MCF 10A (cell line): ENCODE results near the gene TRPM3. TPM values are rescaled to one million over a fixed set of nuclear protein-coding genes. Genes with fewer than 3 reads are reported as not detected.

Experiments
- BruUV-seq: library from RNA; stranded (reverse); fragments of 400-500 nt; replicated peaks from 2 replicates; lab custom pipeline; 2021; lab: Mats Ljungman, UMichigan
- CTCF ChIA-PET: fragments of 300-600 bp; sonication (Branson Sonifier 250); formaldehyde crosslinking; extraction: SDS; loops from one replicate; lab custom pipeline; 2021; ENCODE audit warnings: antibody characterized with exemption, inconsistent platforms; lab: Yijun Ruan, JAX
- POLR2A ChIA-PET: fragments of 300-600, 350-650 bp; sonication (Branson Sonifier 250); formaldehyde crosslinking; extraction: SDS; loops from one replicate; lab custom pipeline; 2020; ENCODE audit warnings: antibody characterized with exemption, inconsistent platforms; lab: Yijun Ruan, JAX
- DNase-seq: peaks from one replicate; pipeline ENCODE4 v3.0.0-alpha.2; 2018; ENCODE audit not compliant: unreplicated experiment
- H3K27ac Mint-ChIP-seq: one replicate; pipeline ENCODE4 v1.8.0; 2022; ENCODE audit warnings: mild to moderate bottlenecking, low read depth, mixed read lengths; ENCODE audit not compliant: unreplicated experiment
- H3K27me3 Mint-ChIP-seq: one replicate; pipeline ENCODE4 v1.8.0; 2022; ENCODE audit warnings: mixed read lengths; ENCODE audit not compliant: insufficient read depth, unreplicated experiment
- H3K36me3 Mint-ChIP-seq: one replicate; pipeline ENCODE4 v1.8.0; 2022; ENCODE audit warnings: mild to moderate bottlenecking, moderate library complexity, mixed read lengths; ENCODE audit not compliant: insufficient read depth, unreplicated experiment
- H3K4me1 Mint-ChIP-seq: one replicate; pipeline ENCODE4 v1.8.0; 2022; ENCODE audit warnings: mixed read lengths; ENCODE audit not compliant: insufficient read depth, unreplicated experiment
- H3K4me3 Mint-ChIP-seq: one replicate; pipeline ENCODE4 v1.8.0; 2022; ENCODE audit warnings: mild to moderate bottlenecking, moderate library complexity, mixed read lengths; ENCODE audit not compliant: unreplicated experiment
- H3K9me3 Mint-ChIP-seq: one replicate; pipeline ENCODE4 v1.8.0; 2022; ENCODE audit warnings: mixed read lengths; ENCODE audit not compliant: unreplicated experiment
- CTCF ChIP-seq: fragments of 200-600 bp; IDR thresholded peaks from one replicate; pipeline ENCODE4 v1.8.0; 2022; ENCODE audit warnings: antibody characterized with exemption, mild to moderate bottlenecking; ENCODE audit not compliant: unreplicated experiment
- intact Hi-C: fragments of 100-400 bp; cut with micrococcal nuclease; formaldehyde crosslinking; loops from 2 replicates; pipeline ENCODE4 v1.14.1; 2022
- total RNA-seq: library from RNA; stranded (reverse); gene quantifications from 2 replicates; pipeline ENCODE4 v1.2.3, GENCODE V29; 2022

TRPM3 gene
- total RNA-seq, 1 experiment from 2014 or later, result 0.44 TPM

- no TSS peak for BruUV-seq
- no peak overlapping the region for H3K4me3 Mint-ChIP-seq
- no peak for DNase-seq
- peaks cover 17% of the 10 kb centered on the region for H3K4me1 Mint-ChIP-seq
- no peak for TF ChIP-seq CTCF
- CTCF ChIA-PET, result interaction anchor here (1.0 to 4.6 kb wide), 10 partner anchors 10 to 359 kb away, joined by 3 to 51 read pairs (median 4); no protein-coding TSS in a partner anchor
- H3K27ac Mint-ChIP-seq, result no peak overlapping the region
- POLR2A ChIA-PET, result no interaction called here
- H3K36me3 Mint-ChIP-seq, result no peaks in the 10 kb centered on the region
- H3K27me3 Mint-ChIP-seq, result no peaks in the 10 kb centered on the region
- H3K9me3 Mint-ChIP-seq, result no peaks in the 10 kb centered on the region
- intact Hi-C loops, result no loop called here
Observed at GRCh38 chr9:70927530-70927929, 193.9 kb downstream of the TRPM3 start.

GRCh38 chr9:70924895-70925547 is 196.4 kb downstream of the TRPM3 start:
- Mint-ChIP-seq H3K27me3 (no peaks in the 10 kb centered on the region), H3K9me3 (no peaks in the 10 kb centered on the region), H3K4me3 (peak overlapping the region; percentile 66), H3K27ac (peak overlapping the region; percentile 19), H3K4me1 (peaks cover 25% of the 10 kb centered on the region), H3K36me3 (no peaks in the 10 kb centered on the region)
- intact Hi-C loops, result loop anchor here (1.0 to 5.0 kb wide), 4 partner anchors 76 to 324 kb away; no protein-coding TSS in a partner anchor
- DNase-seq, result peak; percentile 88
- peak; percentile 82 for TF ChIP-seq CTCF
- BruUV-seq, result no TSS peak
- CTCF ChIA-PET, result interaction anchor here (0.6 to 4.6 kb wide), 34 partner anchors 11 to 783 kb away, joined by 3 to 51 read pairs (median 3); no protein-coding TSS in a partner anchor
- POLR2A ChIA-PET, result interaction anchor here (0.7 to 1.3 kb wide), 4 partner anchors 22 to 580 kb away, joined by 3 to 4 read pairs (median 4); no protein-coding TSS in a partner anchor

- intact Hi-C loops, result loop anchor here (5.0 kb wide), 1 partner anchor 292 kb away; no protein-coding TSS in a partner anchor
- Mint-ChIP-seq H3K4me1 (peaks cover 25% of the 10 kb centered on the region), H3K27me3 (no peaks in the 10 kb centered on the region), H3K9me3 (no peaks in the 10 kb centered on the region), H3K4me3 (peak overlapping the region; percentile 66), H3K36me3 (no peaks in the 10 kb centered on the region), H3K27ac (peak overlapping the region; percentile 19)
- TF ChIP-seq CTCF, result no peak
- POLR2A ChIA-PET, result interaction anchor here (0.7 to 1.0 kb wide), 4 partner anchors 21 to 581 kb away, joined by 3 to 4 read pairs (median 3); no protein-coding TSS in a partner anchor
- CTCF ChIA-PET, result interaction anchor here (0.5 to 4.6 kb wide), 36 partner anchors 12 to 783 kb away, joined by 3 to 51 read pairs (median 3); no protein-coding TSS in a partner anchor
- DNase-seq, result peak; percentile 70
- BruUV-seq, result no TSS peak
Observed at GRCh38 chr9:70924380-70924779, 197.0 kb downstream of the TRPM3 start.

GRCh38 chr9:70923961-70924360 is 197.5 kb downstream of the TRPM3 start:
- H3K36me3 Mint-ChIP-seq, result no peaks in the 10 kb centered on the region
- peak overlapping the region; percentile 19 for H3K27ac Mint-ChIP-seq
- H3K4me3 Mint-ChIP-seq, result peak overlapping the region; percentile 66
- no peaks in the 10 kb centered on the region for H3K9me3 Mint-ChIP-seq
- no peak for DNase-seq
- no peak for TF ChIP-seq CTCF
- ChIA-PET CTCF (interaction anchor here (0.5 to 4.6 kb wide), 27 partner anchors 12 to 476 kb away, joined by 3 to 51 read pairs (median 4); no protein-coding TSS in a partner anchor), POLR2A (interaction anchor here (0.7 to 1.0 kb wide), 2 partner anchors 230 to 582 kb away, joined by 3 read pairs; no protein-coding TSS in a partner anchor)
- no peaks in the 10 kb centered on the region for H3K27me3 Mint-ChIP-seq
- intact Hi-C loops, result loop anchor here (5.0 kb wide), 1 partner anchor 292 kb away; no protein-coding TSS in a partner anchor
- H3K4me1 Mint-ChIP-seq, result peaks cover 25% of the 10 kb centered on the region
- no TSS peak for BruUV-seq
